Measurements from ENCODE around the gene NECTIN2. TPM values are rescaled to one million over a fixed set of nuclear protein-coding genes. Genes with fewer than 3 reads are reported as not detected.

The NECTIN2 gene
- total RNA-seq: 0.19 and 0.44 TPM in 2 replicates

GRCh38 chr19:44845612-44846454 is at the start of gene NECTIN2:
TSS of gene NECTIN2 (plus strand) at chr19:44846297. CDS start at chr19:44846526, 229 bp downstream.
- Mint-ChIP-seq H3K9me3 (no peaks in the 10 kb centered on the region), H3K27me3 (peaks cover 44% of the 10 kb centered on the region), H3K4me1 (peaks cover 19% of the 10 kb centered on the region), H3K27ac (peak within 1 kb of the TSS; percentile 85), H3K36me3 (ENCODE audit: low read depth) (no peaks in the 10 kb centered on the region), H3K4me3 (peak within 1 kb of the TSS; percentile 90)
- DNase-seq: peak; percentile 93
- intact Hi-C loops (cut with micrococcal nuclease): loop anchor here (1.0 to 10.0 kb wide), 4 partner anchors 45 to 191 kb away; partner anchors contain the start of gene TOMM40

DNA sequence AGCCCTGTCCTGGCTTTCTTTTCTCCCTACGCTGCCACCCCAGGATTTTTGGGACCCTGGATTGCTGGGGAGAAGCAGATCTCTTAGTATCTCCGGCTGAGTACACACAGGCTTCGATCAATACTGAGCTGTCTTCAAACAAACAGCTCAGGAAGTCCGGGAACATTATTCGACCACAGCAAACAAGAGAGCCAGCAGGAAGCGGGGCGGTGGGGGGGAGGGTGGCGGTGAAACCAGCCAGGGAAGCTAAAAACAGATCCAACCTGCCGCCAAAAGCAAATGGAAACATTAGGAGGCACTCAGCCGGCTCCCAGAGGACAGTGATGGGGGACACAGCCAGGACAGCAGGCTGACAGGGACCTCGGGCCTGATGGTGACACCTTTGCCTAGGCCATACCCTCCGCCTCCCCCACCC is 49.4 kb upstream of the NECTIN2 start:
- peak; percentile 59 for DNase-seq
- H3K27ac Mint-ChIP-seq: peak overlapping the region; percentile 24

GRCh38 chr19:44799627-44800346 is 46.3 kb upstream of the NECTIN2 start:
- no peak for DNase-seq
- Mint-ChIP-seq H3K4me3 (no peak overlapping the region), H3K4me1 (peaks cover 12% of the 10 kb centered on the region), H3K27me3 (no peaks in the 10 kb centered on the region), H3K9me3 (no peaks in the 10 kb centered on the region), H3K27ac (no peak overlapping the region), H3K36me3 (ENCODE audit: low read depth) (no peaks in the 10 kb centered on the region)
- intact Hi-C loops (cut with micrococcal nuclease): loop anchor here (1.0 to 5.0 kb wide), 2 partner anchors 46 to 153 kb away; no protein-coding TSS in a partner anchor

More for the DNA sequence above, 49.4 kb upstream of the NECTIN2 start:
- Mint-ChIP-seq H3K4me1 (peaks cover 12% of the 10 kb centered on the region), H3K36me3 (ENCODE audit: low read depth) (no peaks in the 10 kb centered on the region), H3K27me3 (no peaks in the 10 kb centered on the region), H3K4me3 (peak overlapping the region; percentile 27), H3K9me3 (no peaks in the 10 kb centered on the region)
- intact Hi-C loops (cut with micrococcal nuclease): no loop called here

GRCh38 chr19:44800461-44800860 is 45.6 kb upstream of the NECTIN2 start:
- Mint-ChIP-seq H3K4me3 (no peak overlapping the region), H3K27me3 (no peaks in the 10 kb centered on the region), H3K4me1 (peaks cover 12% of the 10 kb centered on the region), H3K9me3 (no peaks in the 10 kb centered on the region), H3K27ac (no peak overlapping the region), H3K36me3 (ENCODE audit: low read depth) (no peaks in the 10 kb centered on the region)
- intact Hi-C loops (cut with micrococcal nuclease): loop anchor here (1.0 to 5.0 kb wide), 2 partner anchors 45 to 152 kb away; no protein-coding TSS in a partner anchor
- DNase-seq: peak; percentile 96

DNA sequence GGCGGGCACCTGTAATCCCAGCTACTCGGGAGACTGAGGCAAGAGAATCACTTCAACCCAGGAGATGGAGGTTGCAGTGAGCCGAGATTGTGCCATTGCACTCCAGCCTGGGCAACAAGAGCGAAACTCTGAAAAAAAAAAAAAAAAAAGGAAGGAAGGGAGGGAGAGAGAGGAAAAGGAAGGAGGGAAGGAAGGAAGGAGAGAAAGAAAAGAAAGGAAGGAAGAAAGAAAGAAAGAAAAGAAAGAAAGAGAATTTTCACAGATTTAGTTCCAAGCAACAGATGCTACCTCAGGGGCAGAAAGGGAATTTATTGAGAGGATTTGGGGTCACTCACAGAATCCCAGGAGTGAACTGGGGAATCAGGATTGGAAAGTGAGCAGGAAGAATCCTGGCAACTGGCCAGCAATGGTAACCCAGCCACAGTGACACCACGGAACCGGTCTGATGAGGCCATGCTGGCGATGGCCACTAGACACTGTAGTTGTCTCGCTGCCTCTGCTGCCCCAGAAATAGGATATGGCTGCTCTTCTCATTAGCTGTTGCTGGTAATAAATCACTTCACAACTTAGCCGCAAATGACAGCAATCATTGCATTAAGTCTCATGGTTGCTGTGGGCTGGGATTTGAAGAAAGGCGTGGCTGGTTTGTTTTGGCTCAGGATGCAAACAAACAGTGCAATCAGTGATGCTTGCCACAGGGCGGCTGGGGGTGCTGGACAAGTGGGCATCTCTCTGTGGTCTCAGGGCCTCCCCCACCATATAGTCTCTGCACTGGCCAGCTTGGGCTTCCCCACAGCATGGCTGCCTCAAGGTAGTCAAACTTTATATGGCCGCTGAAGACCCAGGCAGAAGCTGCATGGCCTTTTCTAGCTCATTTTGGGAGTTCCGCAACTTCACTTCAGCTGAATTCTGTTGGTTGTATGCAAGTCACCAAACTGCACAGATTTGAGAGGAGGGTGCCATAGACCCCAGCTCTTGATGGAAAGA is 42.4 kb upstream of the NECTIN2 start:
- Mint-ChIP-seq H3K36me3 (ENCODE audit: low read depth) (no peaks in the 10 kb centered on the region), H3K27me3 (peaks cover 8% of the 10 kb centered on the region), H3K27ac (no peak overlapping the region), H3K4me3 (no peak overlapping the region), H3K9me3 (no peaks in the 10 kb centered on the region), H3K4me1 (peaks cover 6% of the 10 kb centered on the region)
- intact Hi-C loops (cut with micrococcal nuclease): loop anchor here (5.0 kb wide), 1 partner anchor 149 kb away; no protein-coding TSS in a partner anchor
- no peak for DNase-seq

DNA sequence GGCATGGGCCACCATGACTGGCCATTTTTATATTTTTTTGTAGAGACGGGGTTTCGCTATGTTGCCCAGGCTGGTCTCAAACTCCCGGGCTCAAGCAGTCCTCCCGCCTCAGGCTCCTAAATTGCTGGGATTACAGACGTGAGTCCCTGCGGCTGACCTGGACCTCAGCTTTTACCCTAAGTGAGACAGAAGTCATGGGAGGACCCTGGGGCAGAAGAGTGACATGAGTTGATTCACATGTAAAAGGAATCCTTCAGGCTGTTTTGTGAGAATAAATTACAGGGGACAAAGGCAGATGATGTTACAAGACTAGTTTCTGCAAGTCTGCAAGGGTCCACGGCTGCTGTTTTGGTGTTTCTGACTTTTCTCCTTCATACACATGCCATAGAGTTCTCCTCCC is 39.8 kb upstream of the NECTIN2 start:
- Mint-ChIP-seq H3K4me1 (no peaks in the 10 kb centered on the region), H3K36me3 (ENCODE audit: low read depth) (no peaks in the 10 kb centered on the region), H3K27ac (no peak overlapping the region), H3K9me3 (no peaks in the 10 kb centered on the region), H3K4me3 (no peak overlapping the region), H3K27me3 (peaks cover 12% of the 10 kb centered on the region)
- intact Hi-C loops (cut with micrococcal nuclease): no loop called here
- DNase-seq: no peak

DNA sequence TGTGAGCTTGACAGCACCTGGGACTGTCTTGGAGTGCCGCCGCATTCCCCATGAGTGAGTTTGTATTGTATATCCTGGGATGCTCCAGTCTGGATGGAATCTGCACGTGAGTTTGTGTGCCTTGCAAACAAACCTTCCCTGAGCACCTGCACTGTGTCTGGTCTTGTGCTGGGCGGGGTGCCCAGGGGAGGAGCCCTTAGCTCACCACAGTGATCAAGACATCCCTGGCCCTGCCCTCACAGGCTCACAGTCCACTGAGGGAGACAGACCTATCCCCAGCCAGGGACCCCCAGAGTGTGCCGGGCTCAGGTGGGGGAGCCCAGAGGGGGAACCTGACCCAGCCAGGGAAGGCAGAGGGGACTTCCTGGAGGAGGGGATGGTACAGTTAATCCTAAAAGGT is 38.9 kb upstream of the NECTIN2 start:
- peaks cover 12% of the 10 kb centered on the region for H3K27me3 Mint-ChIP-seq
- intact Hi-C loops (cut with micrococcal nuclease): no loop called here
- DNase-seq: no peak
- H3K36me3 Mint-ChIP-seq (ENCODE audit: low read depth): no peaks in the 10 kb centered on the region
- H3K9me3 Mint-ChIP-seq: no peaks in the 10 kb centered on the region
- no peaks in the 10 kb centered on the region for H3K4me1 Mint-ChIP-seq
- no peak overlapping the region for H3K4me3 Mint-ChIP-seq
- H3K27ac Mint-ChIP-seq: no peak overlapping the region

GRCh38 chr19:44807652-44808462 is 38.2 kb upstream of the NECTIN2 start:
- Mint-ChIP-seq H3K9me3 (no peaks in the 10 kb centered on the region), H3K4me3 (no peak overlapping the region), H3K4me1 (no peaks in the 10 kb centered on the region), H3K36me3 (ENCODE audit: low read depth) (no peaks in the 10 kb centered on the region), H3K27ac (no peak overlapping the region), H3K27me3 (peaks cover 12% of the 10 kb centered on the region)
- intact Hi-C loops (cut with micrococcal nuclease): no loop called here
- no peak for DNase-seq

- Mint-ChIP-seq H3K4me3 (no peak within 1 kb of the TSS), H3K4me1 (no peaks in the 10 kb centered on the region), H3K27me3 (peaks cover 12% of the 10 kb centered on the region), H3K36me3 (ENCODE audit: low read depth) (no peaks in the 10 kb centered on the region), H3K27ac (no peak within 1 kb of the TSS), H3K9me3 (no peaks in the 10 kb centered on the region)
- no peak for DNase-seq
- intact Hi-C loops (cut with micrococcal nuclease): no loop called here
Observed at GRCh38 chr19:44808463-44809371, 37.4 kb upstream of the NECTIN2 start, which contains the start of gene BCAM. TSS of gene BCAM (plus strand) at chr19:44809103. CDS start at chr19:44809125, 22 bp downstream.

GRCh38 chr19:44809577-44810233 is 36.4 kb upstream of the NECTIN2 start:
- no peak for DNase-seq
- Mint-ChIP-seq H3K36me3 (ENCODE audit: low read depth) (no peaks in the 10 kb centered on the region), H3K9me3 (no peaks in the 10 kb centered on the region), H3K4me3 (no peak overlapping the region), H3K4me1 (no peaks in the 10 kb centered on the region), H3K27ac (no peak overlapping the region), H3K27me3 (peaks cover 12% of the 10 kb centered on the region)
- intact Hi-C loops (cut with micrococcal nuclease): no loop called here

GRCh38 chr19:44810234-44811121 is 35.6 kb upstream of the NECTIN2 start:
- Mint-ChIP-seq H3K27ac (no peak overlapping the region), H3K9me3 (no peaks in the 10 kb centered on the region), H3K36me3 (ENCODE audit: low read depth) (no peaks in the 10 kb centered on the region), H3K4me1 (no peaks in the 10 kb centered on the region), H3K27me3 (peaks cover 12% of the 10 kb centered on the region), H3K4me3 (no peak overlapping the region)
- intact Hi-C loops (cut with micrococcal nuclease): no loop called here
- no peak for DNase-seq
